Measurements from ENCODE around the gene CD82. TPM values are rescaled to one million over a fixed set of nuclear protein-coding genes. Genes with fewer than 3 reads are reported as not detected.

The CD82 gene
- total and polyA plus RNA-seq, 2 of the 13 experiments (the other 11 are each of a cell fraction or from before 2014, with no cell fraction given) = 0.05 TPM; not detected in 1

- WGBS (ENCODE audit: low lambda C conversion rate) = 43% methylated on average over 7 of the region's 15 CpGs
- no peaks in the 10 kb centered on the region for H3K4me1 ChIP-seq (ENCODE audit: insufficient read depth, low read length)
- intact Hi-C loops (cut with micrococcal nuclease; ENCODE audit: unreplicated experiment) = no loop called here
- TF ChIP-seq ZNF556 (CRISPR knock-in tag; IDR thresholded peaks at IDR 0.05; ENCODE audit: borderline replicate concordance) (no peak), ZNF224 (CRISPR knock-in tag; IDR thresholded peaks at IDR 0.05) (no peak), TCF7 (IDR thresholded peaks at IDR 0.05; ENCODE audit: low read depth) (no peak), TEAD2 (CRISPR knock-in tag; IDR thresholded peaks at IDR 0.05) (no peak), MTF2 (CRISPR knock-in tag; IDR thresholded peaks at IDR 0.05; ENCODE audit: borderline replicate concordance) (no peak), ZNF709 (CRISPR knock-in tag; IDR thresholded peaks at IDR 0.05) (no peak), PRDM15 (CRISPR knock-in tag; IDR thresholded peaks at IDR 0.05) (no peak), ZFP90 (CRISPR knock-in tag; IDR thresholded peaks at IDR 0.05; ENCODE audit: borderline replicate concordance) (no peak), KLF12 (CRISPR knock-in tag; IDR thresholded peaks at IDR 0.05; ENCODE audit: borderline replicate concordance) (no peak), ZNF691 (CRISPR knock-in tag; IDR thresholded peaks at IDR 0.05; ENCODE audit: borderline replicate concordance, low read depth) (no peak)
- ChIA-PET CTCF (ENCODE audit: low intra/inter-chr PET ratio, low total read pairs) (no interaction called here), POLR2A (no interaction called here)
- no peak overlapping the region for H3K27ac ChIP-seq (ENCODE audit: extremely low read length, insufficient read depth, low read length)
- DNase-seq (ENCODE audit: low spot score) = no peak
- H3K79me2 ChIP-seq (ENCODE audit: insufficient read depth, low read length) = no peaks in the 10 kb centered on the region
- ATAC-seq = no peak; the same call in 2 of the 3 replicates
- no peaks in the 10 kb centered on the region for H3K36me3 ChIP-seq (replicated peaks in 1 of 2; ENCODE audit: control insufficient read depth in 1 of 2, insufficient read depth in 2 of 2, low read length in 2 of 2)
- H3K4me2 ChIP-seq (ENCODE audit: low read depth, low read length) = no peak overlapping the region
- no peak overlapping the region for H3K4me3 ChIP-seq (replicated peaks in 1 of 3; ENCODE audit: insufficient read depth in 1 of 3, low read depth in 2 of 3, low read length in 3 of 3)
- no peaks in the 10 kb centered on the region for H3K9me3 ChIP-seq (ENCODE audit: low read length)
- H3K27me3 ChIP-seq (ENCODE audit: control insufficient read depth in 1 of 2, insufficient read depth in 2 of 2, low read length in 2 of 2) = no peaks in the 10 kb centered on the region; a peak in 1 of 5 replicates
- BruUV-seq (replicated peaks) = no TSS peak
- in situ Hi-C loops (cut with HindIII; ENCODE audit: extremely low pct_ligation_motif_present, low pct_unique_long_range_greater_than_20kb) = no loop called here
- H4K20me1 ChIP-seq (ENCODE audit: insufficient read depth, low read length) = no peaks in the 10 kb centered on the region
- no peak overlapping the region for H3K9ac ChIP-seq (ENCODE audit: insufficient read depth, low read depth, low read length)
- no peak overlapping the region for H2AFZ ChIP-seq (ENCODE audit: low read length)
- FAIRE-seq = no peak
Measured at GRCh38 chr11:44651535-44652155, 86.2 kb downstream of the CD82 start.
